Smooth muscle cell (in vitro differentiated cells): ENCODE data around the gene TOM1L2. TPM values are rescaled to one million over a fixed set of nuclear protein-coding genes. Genes with fewer than 3 reads are reported as not detected.

ENCODE experiments used
- DNase-seq: peaks from one replicate; lab custom pipeline; 2025; ENCODE audit not compliant: unreplicated experiment; lab: John Stamatoyannopoulos, UW
- H2AFZ ChIP-seq: fragments of 200-600 bp; sonication (generic); 2 replicates; pipeline ENCODE4 v1.6.0; 2016; ENCODE audit warnings: antibody characterized with exemption, low read depth, mild to moderate bottlenecking
- H3F3A ChIP-seq: fragments of 200-600 bp; sonication (generic); 2 replicates; pipeline ENCODE4 v1.6.0; 2017; ENCODE audit warnings: antibody characterized with exemption, low read depth
- H3K27ac ChIP-seq: fragments of 200-600 bp; sonication (generic); 2 replicates; pipeline ENCODE4 v1.5.1; 2016; ENCODE audit warnings: low read depth, mild to moderate bottlenecking
- H3K27me3 ChIP-seq: fragments of 200-600 bp; sonication (generic); 2 replicates; pipeline ENCODE4 v1.6.1; 2016; ENCODE audit warnings: low read depth, mild to moderate bottlenecking
- H3K36me3 ChIP-seq: fragments of 200-600 bp; sonication (generic); 2 replicates; pipeline ENCODE4 v1.5.1; 2016; ENCODE audit warnings: low read depth
- H3K4me1 ChIP-seq: fragments of 200-600 bp; sonication (generic); 2 replicates; pipeline ENCODE4 v1.5.1; 2016; ENCODE audit warnings: low read depth
- H3K4me2 ChIP-seq: fragments of 200-600 bp; sonication (generic); 2 replicates; pipeline ENCODE4 v1.6.0; 2016; ENCODE audit warnings: mild to moderate bottlenecking
- H3K4me3 ChIP-seq: fragments of 200-600 bp; sonication (generic); 2 replicates; pipeline ENCODE4 v1.5.1; 2016; ENCODE audit warnings: mild to moderate bottlenecking
- H3K79me2 ChIP-seq: fragments of 200-600 bp; sonication (generic); 2 replicates; pipeline ENCODE4 v1.6.0; 2016; ENCODE audit warnings: low read depth, mild to moderate bottlenecking
- H3K9ac ChIP-seq: fragments of 200-600 bp; sonication (generic); 2 replicates; pipeline ENCODE4 v1.6.0; 2016; ENCODE audit warnings: low read depth
- H3K9me3 ChIP-seq: fragments of 200-600 bp; sonication (generic); replicated peaks from 2 replicates; pipeline ENCODE4 v1.5.1; 2016; ENCODE audit warnings: low read depth
- H4K20me1 ChIP-seq: fragments of 200-600 bp; sonication (generic); 2 replicates; pipeline ENCODE4 v1.6.0; 2016; ENCODE audit warnings: low read depth
- CTCF ChIP-seq: fragments of 200-600 bp; sonication (generic); IDR thresholded peaks from 2 replicates; pipeline ENCODE4 v1.5.1; 2017; ENCODE audit warnings: borderline replicate concordance, mild to moderate bottlenecking, antibody characterized with exemption; ENCODE audit not compliant: insufficient read depth, poor library complexity, severe bottlenecking
- WGBS: methylation state at CpG from one replicate; pipeline ENCODE4 v1.1.7; 2016; ENCODE audit warnings: low lambda C conversion rate; 5-methylcytosine and 5-hydroxymethylcytosine counted together
- polyA plus RNA-seq: library from polyadenylated mRNA; unstranded; fragments of >200 nt; fragmentation: Nextera tagmentation; extraction: Ambion mirVana; gene quantifications from 2 replicates; pipeline ENCODE4 v1.2.1, GENCODE V29; 2016
- total RNA-seq: library from RNA; depleted of rRNA; stranded (reverse); fragments of >200 nt; gene quantifications from 2 replicates; pipeline ENCODE4 v1.2.3, GENCODE V29; 2014

TOM1L2 gene
- total and polyA plus RNA-seq, 2 experiments from 2014 or later = 20.3 to 27.0 TPM

GRCh38 chr17:17801800-17802481 is 170.3 kb downstream of the TOM1L2 start:
- no peak for TF ChIP-seq CTCF
- H3K79me2 ChIP-seq = no peaks in the 10 kb centered on the region
- H3K4me3 ChIP-seq = no peak overlapping the region
- H3K27ac ChIP-seq = no peak overlapping the region
- no peak overlapping the region for H3K9ac ChIP-seq
- no peaks in the 10 kb centered on the region for H3F3A ChIP-seq
- no peak for DNase-seq
- H3K27me3 ChIP-seq = no peaks in the 10 kb centered on the region
- H3K4me1 ChIP-seq = no peaks in the 10 kb centered on the region
- H3K9me3 ChIP-seq = no peaks in the 10 kb centered on the region
- H3K4me2 ChIP-seq = no peak overlapping the region
- H2AFZ ChIP-seq = no peak overlapping the region
- H3K36me3 ChIP-seq = no peaks in the 10 kb centered on the region
- WGBS = 92% methylated on average over 13 of the region's 13 CpGs
- peaks cover 90% of the 10 kb centered on the region for H4K20me1 ChIP-seq

- H4K20me1 ChIP-seq = peaks cover 90% of the 10 kb centered on the region
Observed at GRCh38 chr17:17800504-17801021, 171.6 kb downstream of the TOM1L2 start.

DNA sequence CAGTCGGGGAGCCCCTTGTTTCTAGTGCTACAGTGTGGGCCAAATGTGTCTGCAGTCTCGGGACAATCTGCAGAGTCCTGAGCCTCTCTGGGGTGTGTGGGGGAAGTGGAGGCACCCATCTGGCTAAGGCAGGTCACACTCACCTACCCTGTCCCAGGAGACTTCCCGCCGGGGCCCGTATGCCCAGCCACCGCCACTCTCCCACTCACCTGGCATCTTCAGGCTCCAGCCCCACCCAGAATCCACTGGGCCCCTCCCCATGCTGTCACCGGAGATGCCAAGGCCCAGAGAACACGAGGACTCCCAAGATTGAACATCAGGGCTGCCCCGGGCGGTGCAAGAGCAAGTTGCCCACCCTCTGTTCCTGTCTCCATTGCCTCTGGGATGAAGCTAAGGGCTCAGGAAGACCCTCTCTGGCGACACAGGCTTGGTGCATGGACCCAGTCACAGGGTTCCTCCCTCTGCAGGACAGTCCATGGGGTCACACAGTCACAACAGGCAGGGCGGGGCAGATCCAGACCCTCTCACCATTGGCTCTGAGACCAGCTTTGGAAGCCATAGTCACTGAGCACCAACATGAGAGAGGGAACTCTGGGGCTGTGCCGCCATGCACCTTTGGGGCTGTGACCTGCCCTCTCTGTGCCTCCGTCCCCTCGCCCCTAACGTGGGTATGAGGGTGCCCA is 173.5 kb downstream of the TOM1L2 start:
- no peaks in the 10 kb centered on the region for H3K79me2 ChIP-seq
- no peaks in the 10 kb centered on the region for H3F3A ChIP-seq
- TF ChIP-seq CTCF = no peak
- H2AFZ ChIP-seq = no peak overlapping the region
- no peaks in the 10 kb centered on the region for H3K4me1 ChIP-seq
- H4K20me1 ChIP-seq = peaks cover 98% of the 10 kb centered on the region
- H3K27me3 ChIP-seq = no peaks in the 10 kb centered on the region
- WGBS = 97% methylated on average over 15 of the region's 16 CpGs
- no peak overlapping the region for H3K9ac ChIP-seq
- H3K9me3 ChIP-seq = no peaks in the 10 kb centered on the region
- no peak overlapping the region for H3K4me3 ChIP-seq
- no peak overlapping the region for H3K27ac ChIP-seq
- H3K4me2 ChIP-seq = no peak overlapping the region
- H3K36me3 ChIP-seq = no peaks in the 10 kb centered on the region
- DNase-seq = no peak

More at GRCh38 chr17:17800504-17801021, 171.6 kb downstream of the TOM1L2 start:
- H2AFZ ChIP-seq = no peak overlapping the region
- H3K79me2 ChIP-seq = no peaks in the 10 kb centered on the region
- no peaks in the 10 kb centered on the region for H3K4me1 ChIP-seq
- no peak overlapping the region for H3K4me2 ChIP-seq
- whole genome bisulfite sequencing = 95% methylated on average over 12 of the region's 12 CpGs
- H3K36me3 ChIP-seq = no peaks in the 10 kb centered on the region
- no peak overlapping the region for H3K4me3 ChIP-seq
- H3K27me3 ChIP-seq = no peaks in the 10 kb centered on the region
- TF ChIP-seq CTCF = no peak
- no peak overlapping the region for H3K9ac ChIP-seq
- H3K27ac ChIP-seq = no peak overlapping the region
- H3F3A ChIP-seq = no peaks in the 10 kb centered on the region
- DNase-seq = no peak
- no peaks in the 10 kb centered on the region for H3K9me3 ChIP-seq
